ENCODE measurements around the gene VRK1. TPM values are rescaled to one million over a fixed set of nuclear protein-coding genes. Genes with fewer than 3 reads are reported as not detected.

VRK1 gene
- total RNA-seq, 1 donor from 2014 or later, result 30.2 TPM

- no peak overlapping the region for H3K4me3 Mint-ChIP-seq
- peaks cover 15% of the 10 kb centered on the region for H3K27me3 Mint-ChIP-seq
- intact Hi-C loops (cut with micrococcal nuclease), result no loop called here
- DNase-seq (no peak), ATAC-seq (ENCODE audit: low read depth) (no peak)
- H3K27ac Mint-ChIP-seq, result no peak overlapping the region
- no peaks in the 10 kb centered on the region for H3K4me1 Mint-ChIP-seq
- H3K9me3 Mint-ChIP-seq, result no peaks in the 10 kb centered on the region
- no peaks in the 10 kb centered on the region for H3K36me3 Mint-ChIP-seq (ENCODE audit: low read depth)
- no peak for TF ChIP-seq CTCF (IDR thresholded peaks at IDR 0.05)
- POLR2A ChIA-PET, result no interaction called here
- CTCF ChIA-PET, result no interaction called here
Measured at GRCh38 chr14:96752594-96752993, 44.6 kb upstream of the VRK1 start.

- Mint-ChIP-seq H3K4me3 (no peak overlapping the region), H3K27me3 (peaks cover 15% of the 10 kb centered on the region), H3K9me3 (no peaks in the 10 kb centered on the region), H3K27ac (no peak overlapping the region), H3K4me1 (no peaks in the 10 kb centered on the region), H3K36me3 (ENCODE audit: low read depth) (no peaks in the 10 kb centered on the region)
- POLR2A ChIA-PET, result no interaction called here
- DNase-seq (no peak), ATAC-seq (ENCODE audit: low read depth) (no peak)
- intact Hi-C loops (cut with micrococcal nuclease), result no loop called here
- TF ChIP-seq CTCF (IDR thresholded peaks at IDR 0.05), result no peak
- CTCF ChIA-PET, result no interaction called here
Measured at GRCh38 chr14:96754162-96754844, 42.9 kb upstream of the VRK1 start.

DNA sequence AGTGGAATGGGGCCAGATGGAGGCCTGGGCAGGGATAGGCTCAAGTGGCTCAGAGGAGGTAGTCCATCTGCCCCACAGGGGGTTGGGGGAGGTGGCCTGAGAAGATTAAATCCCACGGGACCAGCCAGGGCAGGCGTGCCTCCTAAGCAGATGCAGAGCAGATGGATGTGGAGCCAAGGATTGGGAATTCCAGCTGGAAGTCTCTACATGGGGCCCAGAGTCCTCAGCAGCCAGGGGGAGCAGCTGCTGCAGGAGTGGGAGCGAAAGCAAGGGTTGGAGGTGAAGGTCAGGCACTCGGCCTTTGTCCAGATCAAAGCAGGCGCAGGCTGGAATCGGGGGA, 42.4 kb upstream of the VRK1 start:
- H3K4me1 Mint-ChIP-seq, result no peaks in the 10 kb centered on the region
- no peak overlapping the region for H3K27ac Mint-ChIP-seq
- H3K4me3 Mint-ChIP-seq, result no peak overlapping the region
- intact Hi-C loops (cut with micrococcal nuclease), result no loop called here
- peaks cover 13% of the 10 kb centered on the region for H3K27me3 Mint-ChIP-seq
- POLR2A ChIA-PET, result no interaction called here
- CTCF ChIA-PET, result no interaction called here
- ATAC-seq (ENCODE audit: low read depth), result no peak
- no peaks in the 10 kb centered on the region for H3K9me3 Mint-ChIP-seq
- DNase-seq, result no peak
- no peak for TF ChIP-seq CTCF (IDR thresholded peaks at IDR 0.05)
- no peaks in the 10 kb centered on the region for H3K36me3 Mint-ChIP-seq (ENCODE audit: low read depth)

DNA sequence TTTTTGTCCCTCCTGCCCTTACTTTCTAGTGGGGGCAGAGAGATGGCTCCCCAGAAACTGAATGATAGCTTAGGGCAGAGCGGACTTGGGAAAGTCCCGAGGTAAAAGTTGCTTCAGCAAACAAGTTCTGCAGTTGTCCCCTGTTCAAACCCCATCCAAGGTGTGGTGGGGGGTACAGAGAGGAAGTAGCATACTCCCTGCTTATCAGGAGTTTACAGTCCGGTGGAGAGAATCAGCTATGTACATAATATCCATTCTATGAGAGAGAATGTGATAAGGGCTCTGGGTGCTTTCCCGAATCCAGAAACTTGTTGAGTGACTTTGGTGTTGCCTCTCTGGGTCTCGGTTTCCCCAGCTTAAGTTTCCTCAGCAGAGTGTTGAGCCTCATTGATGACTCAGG, 40.4 kb upstream of the VRK1 start:
- TF ChIP-seq CTCF (IDR thresholded peaks at IDR 0.05), result no peak
- CTCF ChIA-PET, result no interaction called here
- DNase-seq, result no peak
- POLR2A ChIA-PET, result no interaction called here
- peaks cover 11% of the 10 kb centered on the region for H3K27me3 Mint-ChIP-seq
- no peak overlapping the region for H3K27ac Mint-ChIP-seq
- intact Hi-C loops (cut with micrococcal nuclease), result no loop called here
- ATAC-seq (ENCODE audit: low read depth), result no peak
- no peaks in the 10 kb centered on the region for H3K36me3 Mint-ChIP-seq (ENCODE audit: low read depth)
- no peak overlapping the region for H3K4me3 Mint-ChIP-seq
- H3K9me3 Mint-ChIP-seq, result no peaks in the 10 kb centered on the region
- no peaks in the 10 kb centered on the region for H3K4me1 Mint-ChIP-seq

GRCh38 chr14:96757456-96757855, 39.7 kb upstream of the VRK1 start:
- peaks cover 11% of the 10 kb centered on the region for H3K27me3 Mint-ChIP-seq
- H3K36me3 Mint-ChIP-seq (ENCODE audit: low read depth), result no peaks in the 10 kb centered on the region
- POLR2A ChIA-PET, result no interaction called here
- no peaks in the 10 kb centered on the region for H3K9me3 Mint-ChIP-seq
- CTCF ChIA-PET, result no interaction called here
- no peak overlapping the region for H3K4me3 Mint-ChIP-seq
- TF ChIP-seq CTCF (IDR thresholded peaks at IDR 0.05), result no peak
- ATAC-seq (ENCODE audit: low read depth), result no peak
- intact Hi-C loops (cut with micrococcal nuclease), result no loop called here
- peaks cover 2% of the 10 kb centered on the region for H3K4me1 Mint-ChIP-seq
- no peak for DNase-seq
- H3K27ac Mint-ChIP-seq, result no peak overlapping the region
